HEK293 (cell line): Measurements from ENCODE around the gene SESN1.

ENCODE experiments used
- CTCF ChIA-PET: fragments of 350-600 bp; formaldehyde crosslinking; extraction: SDS; loops from one replicate; lab custom pipeline; 2021; ENCODE audit warnings: antibody characterized with exemption; lab: Yijun Ruan, JAX
- POLR2A ChIA-PET: fragments of 300-600 bp; formaldehyde crosslinking; extraction: SDS; loops from one replicate; lab custom pipeline; 2020; ENCODE audit warnings: antibody characterized with exemption, inconsistent platforms; lab: Yijun Ruan, JAX
- H3K27ac ChIP-seq: fragments of 200-500 bp; sonication (Bioruptor generic); 2 replicates; pipeline ENCODE4 v1.5.1; 2014; ENCODE audit warnings: low read depth, low read length, control low read depth, inconsistent platforms; ENCODE audit errors: extremely low read depth
- H3K36me3 ChIP-seq, 2 experiments: fragments of 200-500 bp in 1 of 2; sonication (Bioruptor generic) in 1 of 2; 1 replicate in 1 of 2; 2 replicates in 1 of 2; pipeline ENCODE4 v1.5.1; 2014 to 2017; ENCODE audit warnings: inconsistent platforms in 2 of 2, low read length in 2 of 2; ENCODE audit not compliant: control insufficient read depth in 2 of 2, insufficient read depth in 1 of 2
- H3K4me1 ChIP-seq: fragments of 200-500 bp; sonication (Bioruptor generic); 2 replicates; pipeline ENCODE4 v1.5.1; 2014; ENCODE audit warnings: mild to moderate bottlenecking, low read length, inconsistent platforms; ENCODE audit not compliant: control insufficient read depth, insufficient read depth
- H3K4me3 ChIP-seq: 2 replicates; pipeline ENCODE4 v1.5.1; 2011; ENCODE audit warnings: low read depth, mild to moderate bottlenecking, control low read depth, low read length, moderate library complexity
- H3K9me3 ChIP-seq: fragments of 200-500 bp; sonication (Bioruptor generic); 2 replicates; pipeline ENCODE4 v1.5.1; 2014; ENCODE audit warnings: low read depth, low read length, inconsistent platforms; ENCODE audit not compliant: control insufficient read depth, insufficient read depth
- GLIS1 ChIP-seq: fragments of 450-650 bp; formaldehyde crosslinking; IDR thresholded peaks from 2 replicates; pipeline ENCODE4 v1.5.1; 2016; ENCODE audit warnings: missing biosample characterization, missing genetic modification characterization
- KLF16 ChIP-seq: fragments of 450-650 bp; formaldehyde crosslinking; IDR thresholded peaks from 2 replicates; pipeline ENCODE4 v1.5.1; 2017; ENCODE audit warnings: missing biosample characterization, missing genetic modification characterization
- PRDM2 ChIP-seq: fragments of 450-650 bp; formaldehyde crosslinking; IDR thresholded peaks from 2 replicates; pipeline ENCODE4 v1.5.1; 2016; ENCODE audit warnings: missing biosample characterization, missing genetic modification characterization, borderline replicate concordance
- ZNF138 ChIP-seq: fragments of 450-650 bp; formaldehyde crosslinking; IDR thresholded peaks from 2 replicates; pipeline ENCODE4 v1.5.1; 2016; ENCODE audit warnings: missing biosample characterization, missing genetic modification characterization, borderline replicate concordance
- ZNF155 ChIP-seq: fragments of 450-650 bp; formaldehyde crosslinking; IDR thresholded peaks from 2 replicates; pipeline ENCODE4 v1.5.1; 2016; ENCODE audit warnings: missing biosample characterization, missing genetic modification characterization
- ZNF184 ChIP-seq: fragments of 450-650 bp; IDR thresholded peaks from 2 replicates; pipeline ENCODE4 v1.5.1; 2018; ENCODE audit warnings: missing biosample characterization, mild to moderate bottlenecking, missing genetic modification characterization
- ZNF26 ChIP-seq: fragments of 450-650 bp; formaldehyde crosslinking; IDR thresholded peaks from 2 replicates; pipeline ENCODE4 v1.5.1; 2016; ENCODE audit warnings: missing biosample characterization, missing genetic modification characterization
- ZNF274 ChIP-seq, 2 experiments: fragments of 200-500 bp in 1 of 2; fragments of 450-650 bp in 1 of 2; sonication (Bioruptor generic) in 1 of 2; formaldehyde crosslinking in 1 of 2; IDR thresholded peaks; 2 replicates each; pipeline versions ENCODE4 v1.5.1 to v1.6.1; 2014 to 2016; ENCODE audit warnings: borderline replicate concordance in 1 of 2, inconsistent platforms in 1 of 2, low read length in 1 of 2, missing biosample characterization in 1 of 2, missing genetic modification characterization in 1 of 2
- ZNF521 ChIP-seq: fragments of 450-650 bp; formaldehyde crosslinking; IDR thresholded peaks from 2 replicates; pipeline ENCODE4 v1.5.1; 2017; ENCODE audit warnings: missing biosample characterization, mild to moderate bottlenecking, missing genetic modification characterization
- ZNF529 ChIP-seq: fragments of 450-650 bp; formaldehyde crosslinking; IDR thresholded peaks from 2 replicates; pipeline ENCODE4 v1.5.1; 2017; ENCODE audit warnings: missing genetic modification characterization, missing biosample characterization; ENCODE audit not compliant: insufficient replicate concordance
- ZNF555 ChIP-seq: fragments of 450-650 bp; formaldehyde crosslinking; conservative IDR thresholded peaks from 2 replicates; pipeline ENCODE4 v1.5.1; 2017; ENCODE audit warnings: missing biosample characterization, mild to moderate bottlenecking, missing genetic modification characterization, inconsistent platforms
- ZNF600 ChIP-seq: fragments of 450-650 bp; formaldehyde crosslinking; IDR thresholded peaks from 2 replicates; pipeline ENCODE4 v1.5.1; 2016; ENCODE audit warnings: missing biosample characterization, missing genetic modification characterization
- ZNF629 ChIP-seq: fragments of 450-650 bp; formaldehyde crosslinking; IDR thresholded peaks from 2 replicates; pipeline ENCODE4 v1.5.1; 2017; ENCODE audit warnings: missing biosample characterization, missing genetic modification characterization
- ZNF837 ChIP-seq: fragments of 450-650 bp; formaldehyde crosslinking; IDR thresholded peaks from 2 replicates; pipeline ENCODE4 v1.5.1; 2016; ENCODE audit warnings: missing biosample characterization, missing genetic modification characterization
- ZNF843 ChIP-seq: fragments of 450-650 bp; formaldehyde crosslinking; IDR thresholded peaks from 2 replicates; pipeline ENCODE4 v1.5.1; 2016; ENCODE audit warnings: missing biosample characterization, missing genetic modification characterization
- ZSCAN18 ChIP-seq: fragments of 450-650 bp; formaldehyde crosslinking; IDR thresholded peaks from 2 replicates; pipeline ENCODE4 v1.5.1; 2016; ENCODE audit warnings: missing biosample characterization, missing genetic modification characterization

The SESN1 gene

GRCh38 chr6:108960601-108961000 lies 134.0 kb downstream of the SESN1 start (continued):
- TF ChIP-seq PRDM2 (tag by site-specific recombination): no peak
- no peak for TF ChIP-seq ZNF600
- TF ChIP-seq ZNF629 (tag by site-specific recombination): no peak

GRCh38 chr6:108959972-108960582 lies 134.6 kb downstream of the SESN1 start:
- POLR2A ChIA-PET: no interaction called here
- TF ChIP-seq ZNF184 (tag by site-specific recombination): no peak
- TF ChIP-seq ZNF274 (IDR thresholded peaks at IDR 0.05; ENCODE audit: low read length): no peak
- no peak for TF ChIP-seq ZNF274 (tag by site-specific recombination; IDR thresholded peaks at IDR 0.05; ENCODE audit: borderline replicate concordance)
- TF ChIP-seq GLIS1 (tag by site-specific recombination): no peak
- TF ChIP-seq ZNF837 (tag by site-specific recombination): no peak
- TF ChIP-seq ZNF138 (tag by site-specific recombination): no peak
- no peak for TF ChIP-seq ZNF529
- TF ChIP-seq ZSCAN18 (tag by site-specific recombination): no peak
- TF ChIP-seq ZNF26 (tag by site-specific recombination): no peak
- no peak for TF ChIP-seq ZNF521
- TF ChIP-seq KLF16 (tag by site-specific recombination): no peak
- TF ChIP-seq ZNF555 (tag by site-specific recombination): no peak
- TF ChIP-seq ZNF843: no peak
- TF ChIP-seq ZNF155 (tag by site-specific recombination): no peak
- TF ChIP-seq, all 188 proteins: peak for 0
- Histone ChIP-seq H3K27ac (no peak overlapping the region), H3K4me1 (no peaks in the 10 kb centered on the region), H3K36me3 (no peaks in the 10 kb centered on the region), H3K9me3 (no peaks in the 10 kb centered on the region), H3K4me3 (no peak overlapping the region)
- CTCF ChIA-PET: interaction anchor here (0.6 kb wide), 1 partner anchor 170 kb away, joined by 3 read pairs; no protein-coding TSS in a partner anchor
